Naive thymus-derived CD4-positive, alpha-beta T cell (primary cell): ENCODE results near the gene CACNG4. TPM values are rescaled to one million over a fixed set of nuclear protein-coding genes. Genes with fewer than 3 reads are reported as not detected.

Source experiments
- ATAC-seq: fragments of 150-1000 bp; cut with Tn5 transposase; 2 replicates; pipeline ENCODE4 v1.10.0; 2021; ENCODE audit warnings: mild to moderate bottlenecking, moderate library complexity
- CTCF ChIA-PET: fragments of 350-600 bp; sonication (Branson Sonifier 250); formaldehyde crosslinking; loops from one replicate; lab custom pipeline; 2021; ENCODE audit warnings: antibody characterized with exemption; lab: Charles Lee
- POLR2A ChIA-PET: fragments of 350-600 bp; sonication (Branson Sonifier 250); formaldehyde crosslinking; loops from one replicate; lab custom pipeline; 2021; ENCODE audit warnings: antibody characterized with exemption, inconsistent platforms; lab: Charles Lee
- DNase-seq, 9 donors: peaks; one replicate each; pipeline versions ENCODE4 v3.0.0 to v3.0.0-alpha.2; 2020 to 2022; ENCODE audit warnings: mixed read lengths in 1 of 9
- H3K27ac ChIP-seq: one replicate; pipeline ENCODE4 v1.7.0; 2013; ENCODE audit warnings: mild to moderate bottlenecking, low read depth, low read length, moderate library complexity
- H3K27me3 ChIP-seq, 2 donors: one replicate each; pipeline ENCODE4 v1.7.0; 2013; ENCODE audit warnings: low read length in 2 of 2, mild to moderate bottlenecking in 2 of 2, moderate library complexity in 2 of 2; ENCODE audit not compliant: control insufficient read depth in 2 of 2, insufficient read depth in 2 of 2
- H3K36me3 ChIP-seq, 3 experiments: 1 replicate in 2 of 3; 2 replicates in 1 of 3; pipeline ENCODE4 v1.7.0; 2013; ENCODE audit warnings: low read length in 3 of 3, mild to moderate bottlenecking in 3 of 3, moderate library complexity in 1 of 3; ENCODE audit not compliant: insufficient read depth in 3 of 3, control insufficient read depth in 2 of 3
- H3K4me1 ChIP-seq, 2 donors: one replicate each; pipeline ENCODE4 v1.7.0; 2013; ENCODE audit warnings: low read length in 2 of 2, mild to moderate bottlenecking in 2 of 2, moderate library complexity in 1 of 2; ENCODE audit not compliant: control insufficient read depth in 2 of 2, insufficient read depth in 2 of 2
- H3K4me3 ChIP-seq: 2 replicates; pipeline ENCODE4 v1.7.0; 2013; ENCODE audit warnings: mild to moderate bottlenecking, low read length
- H3K9me3 ChIP-seq, 3 experiments: 1 replicate in 2 of 3; 2 replicates in 1 of 3; pipeline ENCODE4 v1.7.0; 2013; ENCODE audit warnings: low read length in 3 of 3; ENCODE audit not compliant: control insufficient read depth in 2 of 3
- H3K27ac Mint-ChIP-seq, 9 donors: one replicate each; pipeline ENCODE4 v1.8.0; 2020 to 2022; ENCODE audit warnings: mixed read lengths in 9 of 9, mild to moderate bottlenecking in 8 of 9, moderate library complexity in 5 of 9, inconsistent platforms in 2 of 9
- H3K27me3 Mint-ChIP-seq, 5 donors: one replicate each; pipeline ENCODE4 v1.8.0; 2021 to 2022; ENCODE audit warnings: mixed read lengths in 5 of 5, mild to moderate bottlenecking in 1 of 5
- H3K36me3 Mint-ChIP-seq, 5 donors: one replicate each; pipeline ENCODE4 v1.8.0; 2020 to 2022; ENCODE audit warnings: mixed read lengths in 5 of 5, mild to moderate bottlenecking in 3 of 5, inconsistent platforms in 1 of 5
- H3K4me1 Mint-ChIP-seq, 7 donors: one replicate each; pipeline ENCODE4 v1.8.0; 2020 to 2022; ENCODE audit warnings: mixed read lengths in 7 of 7, mild to moderate bottlenecking in 3 of 7, inconsistent platforms in 1 of 7
- H3K4me3 Mint-ChIP-seq, 10 donors: one replicate each; pipeline ENCODE4 v1.8.0; 2020 to 2022; ENCODE audit warnings: mild to moderate bottlenecking in 10 of 10, mixed read lengths in 10 of 10, moderate library complexity in 6 of 10, inconsistent platforms in 2 of 10
- H3K9me3 Mint-ChIP-seq, 11 donors: one replicate each; pipeline ENCODE4 v1.8.0; 2020 to 2022; ENCODE audit warnings: mixed read lengths in 11 of 11, mild to moderate bottlenecking in 4 of 11, inconsistent platforms in 1 of 11, moderate library complexity in 1 of 11
- intact Hi-C, 2 donors: fragments of 100-400 bp; cut with micrococcal nuclease; formaldehyde crosslinking; loops; one replicate each; pipeline ENCODE4 v1.15.1; 2023
- polyA plus RNA-seq, 2 donors: library from polyadenylated mRNA; unstranded; fragments of 300-500 nt; fragmentation: Illumina TruSeq; gene quantifications; one replicate each; pipeline ENCODE4 v1.2.3, GENCODE V29; 2021
- total RNA-seq, 6 experiments: library from RNA in 5 of 6; stranded (reverse) in 5 of 6; gene quantifications; 1 replicate in 5 of 6; 2 replicates in 1 of 6; pipeline ENCODE4 v1.2.3 and lab custom pipeline; 2021 to 2026

The CACNG4 gene
- total and polyA plus RNA-seq, 7 experiments from 2014 or later: not detected

- no peak overlapping the region for H3K4me3 ChIP-seq
- DNase-seq (no peak), ATAC-seq (no peak)
- no peaks in the 10 kb centered on the region for H3K27me3 ChIP-seq
- no peaks in the 10 kb centered on the region for H3K36me3 ChIP-seq
- no peak overlapping the region for H3K27ac ChIP-seq
- peaks cover 9 to 51% (median 26%) of the 10 kb centered on the region in 5 donors for H3K27me3 Mint-ChIP-seq
- H3K27ac Mint-ChIP-seq: no peak overlapping the region
- ChIA-PET POLR2A (no interaction called here), CTCF (interaction anchor here (0.5 kb wide), 1 partner anchor 217 kb away, joined by 5 read pairs; no protein-coding TSS in a partner anchor)
- no peaks in the 10 kb centered on the region for H3K4me1 ChIP-seq
- no peak overlapping the region for H3K4me3 Mint-ChIP-seq
- peaks cover 0 to 20% (median 10%) of the 10 kb centered on the region in 11 donors for H3K9me3 Mint-ChIP-seq
- H3K36me3 Mint-ChIP-seq: no peaks in the 10 kb centered on the region
- H3K9me3 ChIP-seq: no peaks in the 10 kb centered on the region
- intact Hi-C loops: no loop called here
- no peaks in the 10 kb centered on the region for H3K4me1 Mint-ChIP-seq
Measured at GRCh38 chr17:66934040-66934439, 30.5 kb upstream of the CACNG4 start.

GRCh38 chr17:66935717-66936116 lies 28.8 kb upstream of the CACNG4 start:
- H3K9me3 ChIP-seq: no peaks in the 10 kb centered on the region
- intact Hi-C loops: no loop called here
- DNase-seq (no peak), ATAC-seq (no peak)
- Mint-ChIP-seq H3K27me3 (peaks cover 2 to 55% (median 39%) of the 10 kb centered on the region in 5 donors), H3K27ac (no peak overlapping the region), H3K9me3 (peaks cover 0 to 20% (median 10%) of the 10 kb centered on the region in 11 donors), H3K36me3 (no peaks in the 10 kb centered on the region), H3K4me3 (no peak overlapping the region), H3K4me1 (no peaks in the 10 kb centered on the region)
- no peak overlapping the region for H3K4me3 ChIP-seq
- ChIA-PET CTCF (no interaction called here), POLR2A (no interaction called here)
- H3K27me3 ChIP-seq: no peaks in the 10 kb centered on the region
- no peaks in the 10 kb centered on the region for H3K4me1 ChIP-seq
- H3K36me3 ChIP-seq: no peaks in the 10 kb centered on the region
- H3K27ac ChIP-seq: no peak overlapping the region

GRCh38 chr17:66938656-66939055 lies 25.9 kb upstream of the CACNG4 start:
- H3K36me3 Mint-ChIP-seq: no peaks in the 10 kb centered on the region
- H3K4me3 Mint-ChIP-seq: no peak overlapping the region
- H3K27me3 ChIP-seq: no peaks in the 10 kb centered on the region
- peaks cover 21 to 71% (median 65%) of the 10 kb centered on the region in 5 donors for H3K27me3 Mint-ChIP-seq
- intact Hi-C loops: no loop called here
- H3K4me1 Mint-ChIP-seq: no peaks in the 10 kb centered on the region
- no peak overlapping the region for H3K27ac ChIP-seq
- no peak overlapping the region for H3K4me3 ChIP-seq
- no peaks in the 10 kb centered on the region for H3K36me3 ChIP-seq
- no peak for ATAC-seq
- no peak for DNase-seq
- H3K4me1 ChIP-seq: no peaks in the 10 kb centered on the region
- POLR2A ChIA-PET: no interaction called here
- H3K9me3 ChIP-seq: no peaks in the 10 kb centered on the region
- CTCF ChIA-PET: interaction anchor here (0.7 kb wide), 1 partner anchor 625 kb away, joined by 3 read pairs; no protein-coding TSS in a partner anchor
- H3K9me3 Mint-ChIP-seq: peaks cover 0 to 24% (median 11%) of the 10 kb centered on the region in 11 donors
- no peak overlapping the region for H3K27ac Mint-ChIP-seq

GRCh38 chr17:66939461-66940114 lies 24.9 kb upstream of the CACNG4 start:
- Mint-ChIP-seq H3K9me3 (peaks cover 0 to 24% (median 11%) of the 10 kb centered on the region in 11 donors), H3K4me3 (no peak overlapping the region), H3K4me1 (peaks cover 0 to 6% (median 0%) of the 10 kb centered on the region in 7 donors), H3K27ac (no peak overlapping the region), H3K36me3 (no peaks in the 10 kb centered on the region), H3K27me3 (peaks cover 30 to 80% (median 73%) of the 10 kb centered on the region in 5 donors)
- ATAC-seq: no peak
- no peak for DNase-seq
- CTCF ChIA-PET: interaction anchor here (0.7 kb wide), 1 partner anchor 75 kb away, joined by 3 read pairs; no protein-coding TSS in a partner anchor
- POLR2A ChIA-PET: no interaction called here
- intact Hi-C loops: no loop called here
- Histone ChIP-seq H3K4me3 (no peak overlapping the region), H3K4me1 (no peaks in the 10 kb centered on the region), H3K27ac (no peak overlapping the region), H3K27me3 (no peaks in the 10 kb centered on the region), H3K9me3 (no peaks in the 10 kb centered on the region), H3K36me3 (no peaks in the 10 kb centered on the region)

GRCh38 chr17:66941249-66941648 lies 23.3 kb upstream of the CACNG4 start:
- POLR2A ChIA-PET: no interaction called here
- no peak overlapping the region for H3K27ac Mint-ChIP-seq

GRCh38 chr17:66941773-66942450 lies 22.6 kb upstream of the CACNG4 start:
- intact Hi-C loops: no loop called here
- DNase-seq: no peak
- H3K27me3 ChIP-seq: no peaks in the 10 kb centered on the region
- no peak overlapping the region for H3K27ac ChIP-seq
- H3K9me3 Mint-ChIP-seq: peaks cover 0 to 16% (median 10%) of the 10 kb centered on the region in 11 donors
- H3K9me3 ChIP-seq: no peaks in the 10 kb centered on the region
- POLR2A ChIA-PET: no interaction called here
- no peak overlapping the region for H3K4me3 Mint-ChIP-seq
- H3K4me1 ChIP-seq: no peaks in the 10 kb centered on the region
- H3K36me3 Mint-ChIP-seq: no peaks in the 10 kb centered on the region
- CTCF ChIA-PET: no interaction called here
- H3K27ac Mint-ChIP-seq: peak overlapping the region in 1 of 9 donors; percentile 16
- peaks cover 51 to 98% (median 87%) of the 10 kb centered on the region in 5 donors for H3K27me3 Mint-ChIP-seq
- peaks cover 0 to 13% (median 6%) of the 10 kb centered on the region in 7 donors for H3K4me1 Mint-ChIP-seq
- no peaks in the 10 kb centered on the region for H3K36me3 ChIP-seq
- no peak for ATAC-seq
- H3K4me3 ChIP-seq: no peak overlapping the region

More at GRCh38 chr17:66941249-66941648, 23.3 kb upstream of the CACNG4 start:
- peaks cover 0 to 13% (median 6%) of the 10 kb centered on the region in 7 donors for H3K4me1 Mint-ChIP-seq
- Histone ChIP-seq H3K9me3 (no peaks in the 10 kb centered on the region), H3K36me3 (no peaks in the 10 kb centered on the region), H3K27ac (no peak overlapping the region), H3K4me3 (no peak overlapping the region), H3K27me3 (no peaks in the 10 kb centered on the region), H3K4me1 (no peaks in the 10 kb centered on the region)
- DNase-seq (no peak), ATAC-seq (no peak)
- no peak overlapping the region for H3K4me3 Mint-ChIP-seq
- intact Hi-C loops: no loop called here
- H3K9me3 Mint-ChIP-seq: peaks cover 0 to 16% (median 11%) of the 10 kb centered on the region in 11 donors
- H3K36me3 Mint-ChIP-seq: no peaks in the 10 kb centered on the region
- peaks cover 45 to 96% (median 81%) of the 10 kb centered on the region in 5 donors for H3K27me3 Mint-ChIP-seq
- CTCF ChIA-PET: no interaction called here
